8988T (cell line): ENCODE results near the gene HSPG2.
"Not testable (repeated sequence)": the region's sequence is repeated elsewhere in the genome, so short reads cannot be mapped to it uniquely, and the experiment has no call there.

Experiments used
- DNase-seq: peaks from one replicate; pipeline ENCODE4 v3.0.0; 2011

The HSPG2 gene

GRCh38 chr1:21841852-21842466 lies 95.2 kb downstream of the HSPG2 start:
- DNase-seq = no peak

GRCh38 chr1:21840981-21841380 lies 96.1 kb downstream of the HSPG2 start:
- no peak for DNase-seq

- no peak for DNase-seq
These were observed 97.6 kb downstream of the HSPG2 start for GRCh38 chr1:21839337-21840037.

DNA sequence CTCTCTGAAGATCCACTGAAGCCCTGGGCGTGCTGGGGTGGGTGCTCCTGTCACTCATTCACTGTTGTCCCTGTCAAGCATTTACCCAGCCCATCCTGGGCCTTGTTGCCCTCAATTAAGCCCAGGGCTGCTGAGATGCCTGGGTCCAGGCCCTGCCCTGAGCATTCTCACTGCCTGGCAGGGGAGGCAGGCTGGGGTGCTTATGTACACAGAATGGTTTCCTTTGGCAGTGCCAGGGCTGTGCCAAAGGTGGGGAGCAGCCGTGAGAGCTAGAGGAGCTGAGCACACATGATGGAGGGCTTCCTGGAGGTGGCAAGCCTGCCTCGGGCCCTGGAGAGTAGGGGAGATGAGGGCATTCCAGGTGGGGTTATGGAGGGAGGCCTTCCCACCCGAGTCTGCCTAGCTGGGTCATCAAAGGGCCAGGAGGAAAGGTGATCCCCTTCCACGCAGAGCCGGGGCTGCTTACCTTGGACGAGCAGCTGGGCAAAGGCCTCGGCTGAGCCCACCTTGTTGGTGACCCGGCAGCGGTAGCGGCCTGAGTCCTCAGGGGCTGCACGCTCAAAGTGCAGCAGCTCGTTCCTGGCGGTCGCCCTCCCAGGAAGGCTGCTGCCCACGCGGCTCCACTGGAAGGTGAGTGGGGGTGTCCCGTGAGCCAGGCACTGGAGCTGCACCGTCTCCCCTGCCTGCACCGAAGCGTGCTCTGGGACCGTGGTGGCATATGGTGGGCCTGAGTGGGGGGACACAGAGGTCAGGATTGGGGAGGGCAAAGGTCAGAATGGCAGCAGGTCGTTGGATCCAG lies 98.6 kb downstream of the HSPG2 start:
- no peak for DNase-seq

- DNase-seq = no peak
These were observed 99.6 kb downstream of the HSPG2 start for GRCh38 chr1:21837476-21837875.

DNA sequence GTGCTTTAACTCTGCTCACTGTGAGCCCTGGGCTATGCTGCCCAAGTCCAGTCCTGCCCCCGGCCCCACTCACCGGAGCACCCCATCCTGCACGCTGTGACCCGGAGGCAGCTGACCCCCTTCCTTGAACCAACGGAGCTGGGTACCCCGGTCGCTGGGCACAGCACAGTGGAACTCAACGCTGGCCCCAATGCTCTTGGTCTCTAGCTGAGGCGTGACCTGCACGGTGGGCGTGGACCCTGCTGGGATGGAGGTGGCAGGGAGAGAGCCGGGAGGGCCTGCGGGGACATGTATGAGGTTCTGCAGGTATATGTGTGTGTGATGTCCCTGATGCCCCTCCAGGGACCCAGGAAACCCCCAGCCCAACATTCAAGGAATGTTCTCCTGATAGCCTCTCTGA lies 100.4 kb downstream of the HSPG2 start:
- DNase-seq = no peak

GRCh38 chr1:21836010-21836409 lies 101.1 kb downstream of the HSPG2 start:
- DNase-seq = no peak

DNA sequence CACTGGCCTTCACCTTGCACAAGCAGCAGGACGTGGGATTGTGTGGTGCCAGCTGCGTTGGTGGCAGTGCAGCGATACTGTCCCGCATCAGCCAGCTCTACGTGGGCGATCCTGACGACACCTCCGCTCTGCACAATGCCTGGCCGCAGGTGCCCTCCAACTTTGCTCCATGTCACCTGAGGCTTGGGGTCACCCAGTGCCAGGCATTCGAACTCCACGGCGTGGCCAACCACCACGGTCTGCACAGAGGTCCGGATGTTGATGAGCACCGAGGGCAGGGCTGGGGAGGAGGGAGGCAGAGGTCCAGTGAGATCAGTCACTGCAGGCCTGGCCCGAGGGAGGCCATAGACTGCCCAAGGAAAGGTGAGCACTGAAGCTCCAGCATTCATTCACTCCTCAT lies 102.4 kb downstream of the HSPG2 start:
- no peak for DNase-seq

GRCh38 chr1:21834094-21834493 lies 103.0 kb downstream of the HSPG2 start:
- no peak for DNase-seq

DNA sequence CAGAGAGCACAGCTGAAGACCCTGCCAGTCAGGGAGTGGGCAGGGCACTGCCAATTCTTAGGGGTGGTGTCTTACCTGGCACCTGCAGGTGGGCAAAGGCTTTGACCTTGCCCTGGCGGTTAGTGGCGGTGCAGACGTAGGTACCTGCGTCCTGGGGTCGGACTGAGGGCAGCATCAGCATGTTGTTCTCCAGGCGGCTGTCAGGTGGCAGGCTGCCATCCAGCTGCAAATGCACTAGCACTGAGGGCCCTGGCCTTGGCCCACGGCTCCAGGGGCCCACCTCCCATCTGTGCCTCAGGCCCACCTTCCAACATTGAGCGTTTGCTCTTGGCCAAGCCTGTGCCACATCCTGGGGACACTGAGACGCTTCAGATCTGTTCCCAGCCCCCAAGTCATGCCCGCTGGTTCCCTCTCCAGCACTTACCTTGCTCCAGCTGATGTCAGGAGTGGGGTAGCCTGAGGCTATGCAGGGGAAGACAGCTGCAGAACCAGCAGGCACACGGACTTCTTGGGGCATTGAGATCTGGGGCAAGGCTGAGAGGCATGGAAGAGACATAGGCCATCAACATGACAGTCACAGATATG lies 103.6 kb downstream of the HSPG2 start:
- DNase-seq = no peak

DNA sequence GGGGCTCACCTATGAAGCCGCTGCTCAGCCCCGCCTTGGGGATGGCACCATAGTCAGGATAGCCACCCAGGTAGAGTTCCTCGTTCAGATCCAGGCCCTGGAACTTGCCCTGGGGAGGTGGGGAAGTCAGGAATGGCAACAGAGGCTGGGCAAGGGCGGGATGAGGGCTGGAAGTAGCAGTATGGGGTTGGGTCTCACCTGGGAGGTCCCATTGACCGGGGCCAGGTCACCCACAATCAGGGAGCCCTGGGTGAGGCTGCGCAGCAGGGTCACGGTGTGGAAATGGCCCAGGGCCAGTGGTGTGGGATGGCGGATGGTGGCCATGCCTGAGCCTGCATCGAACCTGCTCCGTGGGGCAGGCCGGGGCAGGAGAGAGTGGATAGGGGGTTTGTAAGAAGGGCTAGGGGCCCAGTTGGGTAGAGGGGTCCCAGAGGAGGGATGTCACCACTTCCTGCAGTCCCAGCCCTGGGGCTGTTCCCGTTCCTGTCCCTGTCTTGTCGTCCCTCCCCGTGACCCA lies 105.6 kb downstream of the HSPG2 start:
- no peak for DNase-seq

DNA sequence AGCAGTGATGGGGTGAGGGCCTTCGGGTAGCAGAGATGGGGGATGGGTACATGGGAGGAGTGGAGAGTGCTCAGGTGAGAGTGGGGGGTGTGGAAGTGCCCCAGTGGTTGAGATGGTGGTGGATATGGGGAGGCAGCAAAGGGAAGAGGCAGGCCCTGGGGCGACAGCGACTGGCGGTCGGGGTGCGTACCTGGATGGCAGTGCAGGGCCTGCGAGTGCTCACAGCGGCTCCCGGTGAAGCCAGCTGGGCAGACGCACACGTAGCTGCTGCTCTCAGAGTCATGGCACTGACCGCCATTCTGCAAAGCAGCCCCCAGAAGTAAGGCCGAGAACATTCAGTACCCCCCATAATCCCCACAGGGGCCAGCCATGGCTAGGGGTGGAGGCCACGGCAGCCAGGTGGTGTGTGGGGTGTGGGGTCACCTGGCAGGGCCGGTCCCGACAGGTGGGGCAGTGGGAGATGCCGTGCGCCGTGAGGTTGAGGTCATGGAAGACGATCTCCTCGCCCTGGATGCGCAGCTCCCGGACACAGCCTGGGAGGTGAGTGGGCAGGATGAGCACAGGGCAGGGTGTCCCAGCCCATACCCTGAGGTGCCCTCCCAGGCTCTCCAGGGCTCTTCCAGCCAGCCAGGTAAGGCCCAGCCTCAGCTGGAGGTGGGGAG lies 106.2 kb downstream of the HSPG2 start:
- no peak for DNase-seq

DNA sequence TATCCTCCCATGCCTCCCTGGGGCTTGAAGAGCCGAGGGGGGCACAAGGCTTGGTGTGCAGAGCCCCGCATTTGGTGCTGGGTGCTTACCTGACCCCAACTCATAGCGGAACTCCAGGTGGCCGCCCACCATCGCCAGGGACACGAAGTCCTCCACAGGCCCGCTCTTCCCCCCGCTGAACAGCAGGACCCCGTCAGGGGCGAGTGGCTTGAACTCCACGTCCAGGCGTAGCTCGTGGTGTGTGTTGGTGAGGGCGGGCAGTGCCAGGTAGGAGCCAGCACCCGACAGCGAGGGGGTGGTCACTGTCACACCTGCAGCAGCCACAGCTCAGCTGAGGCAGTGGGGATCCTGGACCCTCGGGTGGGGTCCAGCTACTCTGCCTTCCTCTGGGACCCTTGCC lies 107.8 kb downstream of the HSPG2 start:
- no peak for DNase-seq

DNA sequence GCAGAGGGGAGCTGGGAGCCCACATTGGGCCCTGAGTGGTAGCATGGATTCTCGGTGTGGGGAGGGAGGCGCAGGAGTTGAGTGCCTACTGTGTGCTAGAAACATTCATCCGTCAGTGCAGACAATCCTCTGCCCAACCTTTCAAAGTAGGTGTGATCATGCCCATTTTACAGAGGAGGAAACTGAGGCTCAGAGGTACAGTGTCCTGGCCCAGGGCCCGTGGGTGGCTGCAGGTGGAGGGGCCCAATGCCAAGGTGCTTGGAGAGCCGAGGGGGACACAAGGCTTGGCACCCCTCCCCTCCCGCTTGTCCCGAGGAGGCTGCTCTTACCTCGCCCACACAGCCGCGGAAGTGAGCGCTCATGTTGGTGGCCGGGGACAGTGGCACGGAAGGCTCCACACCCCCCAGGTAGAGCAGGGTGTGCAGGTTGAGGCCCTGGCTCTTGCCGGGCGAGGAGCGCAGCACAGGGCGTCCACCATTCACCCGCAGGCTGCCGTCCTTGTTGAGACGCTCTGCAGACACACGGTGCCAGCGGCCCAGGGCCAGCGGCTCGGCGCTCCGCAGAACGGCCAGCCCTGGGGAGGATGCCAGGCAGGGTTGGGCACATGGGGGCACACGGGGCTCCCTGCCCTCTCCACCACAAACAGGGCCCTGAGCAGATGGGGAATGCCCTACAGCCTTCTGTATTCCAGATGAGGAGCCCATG lies 108.5 kb downstream of the HSPG2 start:
- DNase-seq = no peak

GRCh38 chr1:21828075-21828474 lies 109.0 kb downstream of the HSPG2 start:
- no peak for DNase-seq

DNA sequence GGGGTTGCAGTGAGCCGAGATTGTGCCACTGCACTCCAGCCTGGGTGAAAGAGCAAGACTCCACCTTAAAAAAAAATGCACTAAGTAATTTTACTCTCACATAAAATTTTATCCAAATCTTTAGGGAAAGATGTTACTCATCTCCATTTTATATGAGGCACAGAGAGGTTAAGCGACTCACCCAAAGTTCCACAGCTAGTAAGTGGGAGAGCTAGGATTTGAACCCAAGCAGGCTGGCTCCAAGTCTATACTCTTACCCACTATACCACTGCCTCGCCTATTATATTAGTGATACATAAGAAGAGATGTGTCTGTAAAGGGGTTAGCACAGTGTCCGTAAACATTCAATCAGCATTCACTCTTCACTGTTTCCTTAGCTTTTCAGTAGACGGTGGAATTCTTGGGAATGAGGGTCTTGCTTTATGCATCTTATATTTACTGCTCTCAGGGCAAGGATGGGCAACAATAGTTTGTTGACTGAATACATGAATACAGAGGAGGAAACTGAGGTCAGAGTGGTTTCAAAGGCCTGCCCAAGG lies 109.9 kb downstream of the HSPG2 start:
- no peak for DNase-seq

DNA sequence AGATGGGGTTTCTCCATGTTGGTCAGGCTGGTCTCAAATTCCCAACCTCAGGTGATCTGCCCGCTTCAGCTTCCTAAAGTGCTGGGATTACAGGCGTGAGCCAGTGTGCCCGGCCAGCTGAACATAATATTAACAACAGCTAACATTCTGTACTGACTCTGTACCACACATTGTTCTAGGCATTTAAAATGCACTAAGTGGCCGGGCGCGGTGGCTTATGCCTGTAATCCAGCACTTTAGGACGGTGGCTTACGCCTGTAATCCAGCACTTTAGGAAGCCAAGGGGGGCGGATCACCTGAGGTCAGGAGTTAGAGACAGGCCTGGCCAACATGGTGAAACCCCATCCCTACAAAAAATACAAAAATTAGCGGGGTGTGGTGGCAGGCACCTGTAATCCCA lies 110.4 kb downstream of the HSPG2 start:
- not testable (repeated sequence) for DNase-seq

DNA sequence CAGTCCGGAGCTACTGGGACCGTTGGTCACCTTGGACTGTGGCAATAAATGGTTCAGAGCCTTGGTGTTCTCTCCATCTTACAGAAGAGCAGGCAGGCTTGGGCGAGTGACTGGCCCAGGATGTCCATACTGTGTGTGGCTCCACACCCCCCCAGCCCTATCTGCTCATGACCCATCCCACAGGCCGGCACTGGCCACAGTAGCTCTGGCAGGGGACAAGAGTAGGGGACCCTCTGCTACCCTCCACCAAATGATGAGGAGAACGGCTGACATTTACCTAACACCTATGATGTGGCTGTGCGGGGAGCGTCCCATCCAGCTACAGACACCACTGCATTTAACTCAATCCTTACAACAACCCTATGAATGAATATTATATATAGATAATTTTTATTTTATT lies 111.7 kb downstream of the HSPG2 start:
- DNase-seq = peak; percentile 8

DNA sequence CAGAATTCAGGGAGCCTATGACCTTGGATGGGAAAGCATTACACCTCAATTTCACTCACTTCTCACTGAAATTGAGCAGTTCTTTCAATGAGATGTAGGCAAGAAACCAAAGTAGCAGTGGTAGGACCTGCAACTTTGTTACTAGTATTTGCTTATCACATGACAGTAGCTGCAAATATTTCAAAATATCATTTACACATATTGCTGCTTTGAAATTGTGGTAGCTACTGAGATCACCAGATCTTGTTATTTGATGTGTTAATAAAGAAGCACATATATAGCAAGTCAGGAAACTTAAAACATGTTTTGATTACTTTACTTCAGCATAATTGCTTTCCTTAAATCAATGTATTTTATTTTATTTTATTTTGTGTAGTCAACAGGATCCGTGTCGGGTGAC lies 112.2 kb downstream of the HSPG2 start:
- DNase-seq = peak; percentile 5

GRCh38 chr1:21823980-21824702 lies 113.0 kb downstream of the HSPG2 start:
- DNase-seq = peak; percentile 8
